Astrocyte (in vitro differentiated cells and primary cell): ENCODE data around the gene CFAP70. TPM values are rescaled to one million over a fixed set of nuclear protein-coding genes. Genes with fewer than 3 reads are reported as not detected.

Experiments
- DNase-seq: peaks from one replicate; pipeline ENCODE4 v3.0.0-alpha.2; 2010; ENCODE audit warnings: low read depth
- FAIRE-seq: peaks from 2 replicates; lab custom pipeline; 2011; peaks lifted over from hg19 to GRCh38; lab: Jason Lieb, UNC
- H2AFZ ChIP-seq: 2 replicates; pipeline ENCODE4 v1.6.0; 2012; ENCODE audit warnings: low read depth, low read length, inconsistent platforms
- H3K27ac ChIP-seq: 2 replicates; pipeline ENCODE4 v1.5.1; 2011; ENCODE audit warnings: low read depth, low read length, inconsistent platforms
- H3K27me3 ChIP-seq: 2 replicates; pipeline ENCODE4 v1.6.0; 2011; ENCODE audit warnings: low read length, inconsistent platforms; ENCODE audit not compliant: insufficient read depth
- H3K36me3 ChIP-seq: 2 replicates; pipeline ENCODE4 v1.5.1; 2011; ENCODE audit warnings: low read length, inconsistent platforms; ENCODE audit not compliant: insufficient read depth
- H3K4me1 ChIP-seq: 2 replicates; pipeline ENCODE4 v1.5.1; 2011; ENCODE audit warnings: low read length, inconsistent platforms; ENCODE audit not compliant: insufficient read depth
- H3K4me2 ChIP-seq: 2 replicates; pipeline ENCODE4 v1.6.0; 2012; ENCODE audit warnings: low read length, inconsistent platforms
- H3K4me3 ChIP-seq: 2 replicates; pipeline ENCODE4 v1.5.1; 2011; ENCODE audit warnings: low read depth, mild to moderate bottlenecking, low read length, inconsistent platforms; ENCODE audit not compliant: insufficient read depth
- H3K79me2 ChIP-seq: 2 replicates; pipeline ENCODE4 v1.6.0; 2012; ENCODE audit warnings: mild to moderate bottlenecking, low read length, inconsistent platforms; ENCODE audit not compliant: insufficient read depth
- H3K9ac ChIP-seq: 2 replicates; pipeline ENCODE4 v1.6.0; 2012; ENCODE audit warnings: mild to moderate bottlenecking, low read length, inconsistent platforms
- H3K9me3 ChIP-seq: 2 replicates; pipeline ENCODE4 v1.5.1; 2012; ENCODE audit warnings: low read depth, mild to moderate bottlenecking, low read length, inconsistent platforms; ENCODE audit not compliant: insufficient read depth
- H4K20me1 ChIP-seq: 2 replicates; pipeline ENCODE4 v1.6.0; 2012; ENCODE audit warnings: low read length, inconsistent platforms; ENCODE audit not compliant: insufficient read depth
- H3K27ac Mint-ChIP-seq: one replicate; pipeline ENCODE4 v1.8.0; 2021; ENCODE audit warnings: mild to moderate bottlenecking, mixed read lengths; ENCODE audit not compliant: unreplicated experiment
- H3K27me3 Mint-ChIP-seq: one replicate; pipeline ENCODE4 v1.8.0; 2021; ENCODE audit warnings: low read depth, mixed read lengths; ENCODE audit not compliant: unreplicated experiment
- H3K36me3 Mint-ChIP-seq: one replicate; pipeline ENCODE4 v1.8.0; 2021; ENCODE audit warnings: low read depth, mixed read lengths; ENCODE audit not compliant: unreplicated experiment
- H3K4me1 Mint-ChIP-seq: one replicate; pipeline ENCODE4 v1.8.0; 2021; ENCODE audit warnings: low read depth, mixed read lengths; ENCODE audit not compliant: unreplicated experiment
- H3K4me3 Mint-ChIP-seq: one replicate; pipeline ENCODE4 v1.8.0; 2021; ENCODE audit warnings: mild to moderate bottlenecking, moderate library complexity, mixed read lengths; ENCODE audit not compliant: unreplicated experiment
- H3K9me3 Mint-ChIP-seq: one replicate; pipeline ENCODE4 v1.8.0; 2021; ENCODE audit warnings: mild to moderate bottlenecking, mixed read lengths; ENCODE audit not compliant: unreplicated experiment
- CTCF ChIP-seq: IDR thresholded peaks from 2 replicates; pipeline ENCODE4 v1.5.1; 2011; ENCODE audit warnings: low read depth, mild to moderate bottlenecking, inconsistent platforms, low read length, moderate library complexity; ENCODE audit not compliant: insufficient read depth
- EZH2 ChIP-seq: IDR thresholded peaks from 2 replicates; pipeline ENCODE4 v1.6.1; 2012; ENCODE audit warnings: mild to moderate bottlenecking, low read length, inconsistent platforms; ENCODE audit not compliant: insufficient read depth
- total RNA-seq: library from RNA; stranded (reverse); gene quantifications from 2 replicates; pipeline ENCODE4 v1.2.1, GENCODE V29; 2021

Gene CFAP70
- total RNA-seq, 1 donor from 2014 or later: 1.3 TPM

- Histone ChIP-seq H3K27me3 (no peaks in the 10 kb centered on the region), H3K9ac (no peak overlapping the region), H3K27ac (no peak overlapping the region), H3K4me2 (no peak overlapping the region), H4K20me1 (peaks cover 16% of the 10 kb centered on the region), H3K9me3 (no peaks in the 10 kb centered on the region), H3K4me3 (no peak overlapping the region), H3K36me3 (peaks cover 23% of the 10 kb centered on the region), H2AFZ (no peak overlapping the region), H3K4me1 (no peaks in the 10 kb centered on the region), H3K79me2 (no peaks in the 10 kb centered on the region)
- Mint-ChIP-seq H3K4me1 (no peaks in the 10 kb centered on the region), H3K27ac (no peak overlapping the region), H3K9me3 (no peaks in the 10 kb centered on the region), H3K36me3 (peaks cover 13% of the 10 kb centered on the region), H3K27me3 (no peaks in the 10 kb centered on the region), H3K4me3 (no peak overlapping the region)
- FAIRE-seq: no peak
- no peak for DNase-seq
- no peak for TF ChIP-seq EZH2
Observed at GRCh38 chr10:73388228-73388627, 29.6 kb upstream of the CFAP70 start.

- Histone ChIP-seq H3K27me3 (no peaks in the 10 kb centered on the region), H3K9me3 (no peaks in the 10 kb centered on the region), H4K20me1 (peaks cover 14% of the 10 kb centered on the region), H3K4me3 (no peak overlapping the region), H3K9ac (no peak overlapping the region), H3K4me1 (no peaks in the 10 kb centered on the region), H3K4me2 (no peak overlapping the region), H3K79me2 (no peaks in the 10 kb centered on the region), H2AFZ (no peak overlapping the region), H3K36me3 (peaks cover 33% of the 10 kb centered on the region), H3K27ac (no peak overlapping the region)
- Mint-ChIP-seq H3K36me3 (peaks cover 14% of the 10 kb centered on the region), H3K27me3 (no peaks in the 10 kb centered on the region), H3K4me1 (no peaks in the 10 kb centered on the region), H3K27ac (no peak overlapping the region), H3K4me3 (no peak overlapping the region), H3K9me3 (no peaks in the 10 kb centered on the region)
- no peak for TF ChIP-seq EZH2
- no peak for TF ChIP-seq CTCF
- DNase-seq: no peak
- no peak for FAIRE-seq
Observed at GRCh38 chr10:73386583-73386982, 27.9 kb upstream of the CFAP70 start.

- no peak overlapping the region for H3K9ac ChIP-seq
- no peak overlapping the region for H3K4me3 ChIP-seq
- H3K27me3 ChIP-seq: no peaks in the 10 kb centered on the region
- H3K36me3 ChIP-seq: peaks cover 50% of the 10 kb centered on the region
- Mint-ChIP-seq H3K4me1 (no peaks in the 10 kb centered on the region), H3K27me3 (no peaks in the 10 kb centered on the region), H3K27ac (no peak overlapping the region), H3K4me3 (no peak overlapping the region), H3K9me3 (no peaks in the 10 kb centered on the region), H3K36me3 (peaks cover 15% of the 10 kb centered on the region)
- no peak overlapping the region for H3K27ac ChIP-seq
- no peaks in the 10 kb centered on the region for H3K79me2 ChIP-seq
- H3K4me1 ChIP-seq: no peaks in the 10 kb centered on the region
- FAIRE-seq (no peak), DNase-seq (no peak)
- H3K9me3 ChIP-seq: no peaks in the 10 kb centered on the region
- no peak overlapping the region for H2AFZ ChIP-seq
- TF ChIP-seq EZH2: no peak
- H4K20me1 ChIP-seq: no peaks in the 10 kb centered on the region
- no peak overlapping the region for H3K4me2 ChIP-seq
Observed at GRCh38 chr10:73379064-73379748, 20.5 kb upstream of the CFAP70 start.
